ENCODE results near the gene CCSAP. TPM values are rescaled to one million over a fixed set of nuclear protein-coding genes. Genes with fewer than 3 reads are reported as not detected.

The CCSAP gene
- total and polyA plus RNA-seq, 2 of the 13 experiments (the other 11 are each of a cell fraction or from before 2014, with no cell fraction given) = 3.7 to 9.0 TPM

- ATAC-seq (no peak), DNase-seq (ENCODE audit: low spot score) (no peak), FAIRE-seq (no peak)
- H3K79me2 ChIP-seq (ENCODE audit: insufficient read depth, low read length) = peaks cover under 1% of the 10 kb centered on the region
- peaks cover 19% of the 10 kb centered on the region for H3K4me1 ChIP-seq (ENCODE audit: insufficient read depth, low read length)
- whole genome bisulfite sequencing (ENCODE audit: low lambda C conversion rate) = 97% methylated on average over 10 of the region's 10 CpGs
- no TSS peak for BruUV-seq (replicated peaks)
- no peaks in the 10 kb centered on the region for H3K9me3 ChIP-seq (ENCODE audit: low read length)
- H3K27ac ChIP-seq (ENCODE audit: extremely low read length, insufficient read depth, low read length) = no peak overlapping the region
- no peak overlapping the region for H3K4me3 ChIP-seq (replicated peaks in 1 of 3; ENCODE audit: insufficient read depth in 1 of 3, low read depth in 2 of 3, low read length in 3 of 3)
- intact Hi-C loops (cut with micrococcal nuclease; ENCODE audit: unreplicated experiment) = no loop called here
- CTCF ChIA-PET (ENCODE audit: low intra/inter-chr PET ratio, low total read pairs) = no interaction called here
- H3K9ac ChIP-seq (ENCODE audit: insufficient read depth, low read depth, low read length) = no peak overlapping the region
- no peaks in the 10 kb centered on the region for H3K27me3 ChIP-seq (ENCODE audit: control insufficient read depth in 1 of 2, insufficient read depth in 2 of 2, low read length in 2 of 2)
- H3K36me3 ChIP-seq (replicated peaks in 1 of 2; ENCODE audit: control insufficient read depth in 1 of 2, insufficient read depth in 2 of 2, low read length in 2 of 2) = peaks cover 6 to 58% of the 10 kb centered on the region in 2 experiments; a peak in 4 of 5 replicates
- in situ Hi-C loops (cut with HindIII; ENCODE audit: extremely low pct_ligation_motif_present, low pct_unique_long_range_greater_than_20kb) = no loop called here
- POLR2A ChIA-PET = no interaction called here
- no peak overlapping the region for H2AFZ ChIP-seq (ENCODE audit: low read length)
- no peaks in the 10 kb centered on the region for H4K20me1 ChIP-seq (ENCODE audit: insufficient read depth, low read length)
- no peak for TF ChIP-seq ZNF501 (CRISPR knock-in tag; IDR thresholded peaks at IDR 0.05)
- no peak for TF ChIP-seq SOX5 (CRISPR knock-in tag; IDR thresholded peaks at IDR 0.05; ENCODE audit: borderline replicate concordance)
- no peak for TF ChIP-seq NFE2L1 (CRISPR knock-in tag; IDR thresholded peaks at IDR 0.05; ENCODE audit: borderline replicate concordance)
- no peak for TF ChIP-seq RFXANK (CRISPR knock-in tag; IDR thresholded peaks at IDR 0.05)
- no peak for TF ChIP-seq MAFK (conservative IDR thresholded peaks at IDR 0.05 in 1 of 2, IDR thresholded peaks at IDR 0.05 in 1 of 2; ENCODE audit: low read length in 2 of 2)
- TF ChIP-seq ZNF652 (CRISPR knock-in tag; IDR thresholded peaks at IDR 0.05; ENCODE audit: borderline replicate concordance, low read depth) = no peak
- H3K4me2 ChIP-seq (ENCODE audit: low read depth, low read length) = no peak overlapping the region
Observed at GRCh38 chr1:229325853-229326487, 16.9 kb downstream of the CCSAP start.

- ChIA-PET POLR2A (no interaction called here), CTCF (ENCODE audit: low intra/inter-chr PET ratio, low total read pairs) (no interaction called here)
- no peak for FAIRE-seq
- no peaks in the 10 kb centered on the region for H4K20me1 ChIP-seq (ENCODE audit: insufficient read depth, low read length)
- H3K27ac ChIP-seq (ENCODE audit: extremely low read length, insufficient read depth, low read length) = no peak overlapping the region
- WGBS (ENCODE audit: low lambda C conversion rate) = 97% methylated on average over 2 of the region's 2 CpGs
- intact Hi-C loops (cut with micrococcal nuclease; ENCODE audit: unreplicated experiment) (no loop called here), in situ Hi-C loops (cut with HindIII; ENCODE audit: extremely low pct_ligation_motif_present, low pct_unique_long_range_greater_than_20kb) (no loop called here)
- H3K4me1 ChIP-seq (ENCODE audit: insufficient read depth, low read length) = peaks cover 19% of the 10 kb centered on the region
- no peaks in the 10 kb centered on the region for H3K9me3 ChIP-seq (ENCODE audit: low read length)
- no peak overlapping the region for H2AFZ ChIP-seq (ENCODE audit: low read length)
- peaks cover 4 to 58% of the 10 kb centered on the region in 2 experiments; a peak in 4 of 5 replicates for H3K36me3 ChIP-seq (replicated peaks in 1 of 2; ENCODE audit: control insufficient read depth in 1 of 2, insufficient read depth in 2 of 2, low read length in 2 of 2)
- DNase-seq (ENCODE audit: low spot score) = no peak
- H3K27me3 ChIP-seq (ENCODE audit: control insufficient read depth in 1 of 2, insufficient read depth in 2 of 2, low read length in 2 of 2) = no peaks in the 10 kb centered on the region
- no peak overlapping the region for H3K9ac ChIP-seq (ENCODE audit: insufficient read depth, low read depth, low read length)
- no peaks in the 10 kb centered on the region for H3K79me2 ChIP-seq (ENCODE audit: insufficient read depth, low read length)
- BruUV-seq (replicated peaks) = no TSS peak
- H3K4me3 ChIP-seq (replicated peaks in 1 of 3; ENCODE audit: insufficient read depth in 1 of 3, low read depth in 2 of 3, low read length in 3 of 3) = no peak overlapping the region
- TF ChIP-seq GLMP (CRISPR knock-in tag; IDR thresholded peaks at IDR 0.05; ENCODE audit: borderline replicate concordance) (no peak), NBN (conservative IDR thresholded peaks at IDR 0.05) (no peak), DZIP1 (CRISPR knock-in tag; IDR thresholded peaks at IDR 0.05) (no peak), ZNF484 (CRISPR knock-in tag; IDR thresholded peaks at IDR 0.05; ENCODE audit: borderline replicate concordance, low read depth) (no peak), IRF9 (CRISPR knock-in tag; IDR thresholded peaks at IDR 0.05; ENCODE audit: borderline replicate concordance) (no peak), ZNF331 (CRISPR knock-in tag; IDR thresholded peaks at IDR 0.05) (no peak), ATF1 (CRISPR knock-in tag; IDR thresholded peaks at IDR 0.05) (no peak), ZNF460 (CRISPR knock-in tag; IDR thresholded peaks at IDR 0.05; ENCODE audit: borderline replicate concordance) (no peak)
- ATAC-seq = no peak
- H3K4me2 ChIP-seq (ENCODE audit: low read depth, low read length) = no peak overlapping the region
Observed at GRCh38 chr1:229325401-229325800, 17.4 kb downstream of the CCSAP start.
